Activated CD4-positive, alpha-beta T cell treated with anti-CD3 and anti-CD28 coated beads, Interleukin-2, amount 10 ng/mL, durations not matched to agents 7 days and 5 days (primary cell): ENCODE measurements around the gene PODXL2. TPM values are rescaled to one million over a fixed set of nuclear protein-coding genes. Genes with fewer than 3 reads are reported as not detected.

Experiments used
- CTCF ChIA-PET: fragments of 350-600 bp; sonication (Branson Sonifier 250); formaldehyde crosslinking; loops from one replicate; lab custom pipeline; 2021; ENCODE audit warnings: antibody characterized with exemption; lab: Charles Lee
- POLR2A ChIA-PET: fragments of 350-600 bp; sonication (Branson Sonifier 250); formaldehyde crosslinking; loops from one replicate; lab custom pipeline; 2021; ENCODE audit warnings: antibody characterized with exemption; lab: Charles Lee
- DNase-seq: peaks from one replicate; pipeline ENCODE4 v3.0.0-alpha.2; 2020
- H3K27ac Mint-ChIP-seq: one replicate; pipeline ENCODE4 v1.8.0; 2021; ENCODE audit warnings: mild to moderate bottlenecking, moderate library complexity, mixed read lengths
- H3K27me3 Mint-ChIP-seq: one replicate; pipeline ENCODE4 v1.8.0; 2021; ENCODE audit warnings: mixed read lengths
- H3K36me3 Mint-ChIP-seq: one replicate; pipeline ENCODE4 v1.8.0; 2021; ENCODE audit warnings: low read depth, mixed read lengths
- H3K4me1 Mint-ChIP-seq: one replicate; pipeline ENCODE4 v1.8.0; 2021; ENCODE audit warnings: mixed read lengths
- H3K4me3 Mint-ChIP-seq: one replicate; pipeline ENCODE4 v1.8.0; 2021; ENCODE audit warnings: mild to moderate bottlenecking, moderate library complexity, mixed read lengths
- H3K9me3 Mint-ChIP-seq: one replicate; pipeline ENCODE4 v1.8.0; 2021; ENCODE audit warnings: mixed read lengths
- total RNA-seq, 2 experiments: library from RNA; stranded (reverse); gene quantifications; one replicate each; pipeline ENCODE4 v1.2.3, GENCODE V29; 2021

PODXL2 gene
- total RNA-seq, 2 experiments from 2014 or later, result 2.7 to 2.9 TPM

DNA sequence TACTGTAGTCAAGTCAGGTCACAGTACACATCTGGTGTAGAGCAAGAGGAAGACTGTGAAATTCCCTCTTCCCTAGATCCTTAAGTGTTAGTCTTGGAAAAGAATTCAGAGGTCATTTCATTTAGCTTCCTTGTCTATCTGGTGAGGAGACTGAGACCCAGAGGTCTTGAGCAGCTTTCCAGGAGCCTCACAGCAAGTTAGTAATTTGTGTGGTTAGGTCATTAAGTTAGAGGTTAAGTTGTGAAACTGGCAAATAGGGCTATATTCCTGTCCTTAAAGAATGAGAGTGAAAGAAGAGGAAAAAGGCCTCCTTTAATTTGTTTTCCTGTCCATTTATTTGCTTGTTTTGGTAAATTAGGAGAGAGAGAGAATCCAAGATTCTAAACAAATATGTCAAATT, 9.0 kb downstream of the PODXL2 start:
- Mint-ChIP-seq H3K27ac (peak overlapping the region; percentile 44), H3K4me1 (peaks cover 18% of the 10 kb centered on the region), H3K9me3 (no peaks in the 10 kb centered on the region), H3K4me3 (no peak overlapping the region), H3K36me3 (no peaks in the 10 kb centered on the region), H3K27me3 (no peaks in the 10 kb centered on the region)
- POLR2A ChIA-PET, result no interaction called here
- CTCF ChIA-PET, result no interaction called here
- DNase-seq, result no peak

DNA sequence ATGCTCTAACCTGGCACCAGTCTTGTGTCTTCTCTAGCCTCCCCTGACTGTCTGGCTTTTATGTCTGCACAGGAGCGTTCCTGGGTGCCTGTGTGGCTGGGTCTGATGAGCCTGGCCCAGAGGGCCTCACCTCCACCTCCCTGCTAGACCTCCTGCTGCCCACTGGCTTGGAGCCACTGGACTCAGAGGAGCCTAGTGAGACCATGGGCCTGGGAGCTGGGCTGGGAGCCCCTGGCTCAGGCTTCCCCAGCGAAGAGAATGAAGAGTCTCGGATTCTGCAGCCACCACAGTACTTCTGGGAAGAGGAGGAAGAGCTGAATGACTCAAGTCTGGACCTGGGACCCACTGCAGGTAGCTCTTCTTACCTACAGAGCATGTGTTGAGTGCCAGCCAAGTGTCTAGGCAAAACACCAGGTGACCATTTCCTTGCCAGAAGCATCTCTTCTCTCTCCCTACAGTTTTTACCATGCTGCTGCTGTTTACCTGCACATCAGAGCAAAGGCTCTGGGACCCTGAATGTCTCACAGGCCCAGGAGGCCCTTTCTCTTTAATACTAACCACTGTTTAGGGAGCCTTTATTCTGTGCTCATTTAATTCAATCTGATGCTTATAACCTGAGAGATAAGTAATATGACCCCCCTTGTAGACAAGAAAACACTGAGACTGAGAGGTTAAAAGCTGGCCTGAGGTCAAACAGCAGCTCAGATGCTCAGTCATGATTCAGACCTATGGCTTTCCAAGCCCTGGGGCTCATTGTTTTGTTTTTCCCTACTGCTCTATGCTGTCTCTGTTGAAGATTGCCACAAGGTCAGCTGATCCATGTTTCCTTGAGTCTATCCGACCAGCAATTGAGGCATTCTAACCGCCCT, 10.4 kb downstream of the PODXL2 start:
- H3K36me3 Mint-ChIP-seq, result no peaks in the 10 kb centered on the region
- no peak for DNase-seq
- no peaks in the 10 kb centered on the region for H3K9me3 Mint-ChIP-seq
- CTCF ChIA-PET, result no interaction called here
- no peak overlapping the region for H3K27ac Mint-ChIP-seq
- peaks cover 18% of the 10 kb centered on the region for H3K4me1 Mint-ChIP-seq
- H3K4me3 Mint-ChIP-seq, result no peak overlapping the region
- H3K27me3 Mint-ChIP-seq, result no peaks in the 10 kb centered on the region
- POLR2A ChIA-PET, result no interaction called here

DNA sequence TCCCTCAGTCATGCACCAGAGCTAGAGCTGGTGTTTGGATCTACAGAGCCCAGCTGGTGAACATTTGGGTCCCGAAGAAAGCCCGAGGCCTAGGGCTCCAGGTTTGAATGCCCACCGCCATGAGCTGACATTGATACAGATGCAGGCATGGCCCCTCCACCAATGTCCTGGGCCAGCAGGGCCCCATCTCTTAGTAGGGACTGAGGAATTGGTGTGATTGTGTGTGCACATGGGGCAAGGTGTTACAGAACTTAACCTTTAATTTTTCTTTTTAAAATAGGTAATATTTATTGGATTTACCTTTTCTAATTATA, 11.0 kb downstream of the PODXL2 start:
- H3K27me3 Mint-ChIP-seq, result no peaks in the 10 kb centered on the region
- H3K4me3 Mint-ChIP-seq, result no peak overlapping the region
- H3K4me1 Mint-ChIP-seq, result peaks cover 18% of the 10 kb centered on the region
- CTCF ChIA-PET, result no interaction called here
- DNase-seq, result no peak
- H3K27ac Mint-ChIP-seq, result no peak overlapping the region
- no peaks in the 10 kb centered on the region for H3K9me3 Mint-ChIP-seq
- POLR2A ChIA-PET, result no interaction called here
- H3K36me3 Mint-ChIP-seq, result no peaks in the 10 kb centered on the region

- DNase-seq, result no peak
- H3K9me3 Mint-ChIP-seq, result no peaks in the 10 kb centered on the region
- ChIA-PET POLR2A (no interaction called here), CTCF (interaction anchor here (0.7 to 1.5 kb wide), 3 partner anchors 15 to 336 kb away, joined by 3 to 5 read pairs (median 3); no protein-coding TSS in a partner anchor)
- H3K36me3 Mint-ChIP-seq, result no peaks in the 10 kb centered on the region
- no peaks in the 10 kb centered on the region for H3K27me3 Mint-ChIP-seq
- no peaks in the 10 kb centered on the region for H3K4me1 Mint-ChIP-seq
- no peak overlapping the region for H3K27ac Mint-ChIP-seq
- H3K4me3 Mint-ChIP-seq, result no peak overlapping the region
Measured at GRCh38 chr3:127644641-127645370, 15.8 kb downstream of the PODXL2 start.

DNA sequence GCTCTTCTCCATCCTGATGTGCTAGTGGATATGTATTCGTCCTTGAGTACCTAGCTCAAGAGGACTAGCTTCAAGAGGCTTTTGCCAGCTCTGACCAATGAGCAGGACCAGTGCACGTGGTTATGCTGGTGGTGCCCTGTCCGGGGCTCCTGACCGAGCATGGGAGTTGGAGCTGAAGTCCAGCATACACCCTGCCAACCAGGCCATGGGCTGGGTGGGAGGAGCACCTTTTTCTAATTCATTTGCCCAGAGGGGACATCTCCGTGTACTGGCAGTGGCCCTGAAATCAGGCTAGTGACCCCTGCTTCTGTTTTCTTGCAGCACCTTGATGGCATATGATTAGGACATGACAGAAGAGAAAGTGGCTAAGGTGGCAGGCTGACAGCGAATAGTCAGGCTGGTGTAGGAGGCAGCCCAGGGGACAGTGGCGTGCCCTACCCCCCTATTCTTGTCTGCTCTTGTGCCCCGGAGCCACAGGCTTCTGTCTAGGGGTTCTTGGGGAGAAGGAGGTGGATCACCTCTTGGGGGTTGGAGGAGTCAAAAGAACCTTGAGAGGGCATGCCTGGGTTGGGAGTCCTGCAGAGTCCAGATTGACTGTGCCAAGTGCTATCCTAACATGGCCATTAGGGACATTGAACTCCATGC, 16.5 kb downstream of the PODXL2 start:
- POLR2A ChIA-PET, result no interaction called here
- H3K27ac Mint-ChIP-seq, result no peak overlapping the region
- H3K4me3 Mint-ChIP-seq, result no peak overlapping the region
- CTCF ChIA-PET, result interaction anchor here (0.7 to 1.0 kb wide), 2 partner anchors 15 to 335 kb away, joined by 3 read pairs; no protein-coding TSS in a partner anchor
- H3K36me3 Mint-ChIP-seq, result no peaks in the 10 kb centered on the region
- no peaks in the 10 kb centered on the region for H3K4me1 Mint-ChIP-seq
- H3K27me3 Mint-ChIP-seq, result no peaks in the 10 kb centered on the region
- DNase-seq, result no peak
- H3K9me3 Mint-ChIP-seq, result no peaks in the 10 kb centered on the region

- ChIA-PET CTCF (interaction anchor here (0.8 to 1.6 kb wide), 2 partner anchors 11 to 12 kb away, joined by 3 to 4 read pairs; no protein-coding TSS in a partner anchor), POLR2A (no interaction called here)
- no peak for DNase-seq
- no peak overlapping the region for H3K4me3 Mint-ChIP-seq
- no peaks in the 10 kb centered on the region for H3K4me1 Mint-ChIP-seq
- no peaks in the 10 kb centered on the region for H3K36me3 Mint-ChIP-seq
- H3K27me3 Mint-ChIP-seq, result no peaks in the 10 kb centered on the region
- H3K27ac Mint-ChIP-seq, result no peak overlapping the region
- no peaks in the 10 kb centered on the region for H3K9me3 Mint-ChIP-seq
Measured at GRCh38 chr3:127646501-127647046, 17.6 kb downstream of the PODXL2 start.

DNA sequence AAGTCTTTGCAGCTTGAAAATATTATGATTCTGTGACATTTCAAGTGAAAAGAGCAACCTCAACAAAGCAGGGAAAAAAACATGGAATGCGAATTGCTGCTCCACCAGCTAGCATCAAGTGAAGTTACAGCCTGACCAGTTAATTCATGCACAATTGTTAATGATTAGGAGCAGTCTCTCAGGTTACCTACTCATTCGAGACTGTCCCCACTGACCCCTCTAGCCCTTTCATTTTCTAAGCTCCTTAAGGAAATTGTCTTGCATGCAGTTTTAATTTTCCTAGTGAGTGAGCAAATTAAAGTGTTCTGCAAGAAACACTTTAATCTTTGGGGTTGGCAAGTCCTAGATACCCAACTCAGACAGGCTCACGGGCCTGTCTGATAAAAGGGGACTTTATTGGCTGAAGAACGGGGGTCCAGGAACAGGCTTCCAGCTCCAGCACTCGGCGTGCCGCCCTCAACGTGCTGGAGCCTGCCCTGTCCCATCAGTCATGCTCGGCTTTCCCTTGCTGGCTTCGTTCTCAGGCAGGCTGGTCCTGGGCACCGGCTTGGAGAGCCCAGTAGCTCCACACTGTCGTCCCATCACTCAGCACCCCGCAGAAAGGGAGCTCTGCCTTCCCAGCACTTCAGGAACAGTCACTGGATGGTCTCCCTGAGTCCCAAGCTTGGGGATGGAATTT, 18.3 kb downstream of the PODXL2 start:
- CTCF ChIA-PET, result interaction anchor here (0.8 to 1.6 kb wide), 2 partner anchors 11 to 12 kb away, joined by 3 to 4 read pairs; no protein-coding TSS in a partner anchor
- no peak for DNase-seq
- H3K9me3 Mint-ChIP-seq, result no peaks in the 10 kb centered on the region
- no peaks in the 10 kb centered on the region for H3K4me1 Mint-ChIP-seq
- no peaks in the 10 kb centered on the region for H3K36me3 Mint-ChIP-seq
- no peak overlapping the region for H3K27ac Mint-ChIP-seq
- POLR2A ChIA-PET, result no interaction called here
- H3K27me3 Mint-ChIP-seq, result no peaks in the 10 kb centered on the region
- no peak overlapping the region for H3K4me3 Mint-ChIP-seq

DNA sequence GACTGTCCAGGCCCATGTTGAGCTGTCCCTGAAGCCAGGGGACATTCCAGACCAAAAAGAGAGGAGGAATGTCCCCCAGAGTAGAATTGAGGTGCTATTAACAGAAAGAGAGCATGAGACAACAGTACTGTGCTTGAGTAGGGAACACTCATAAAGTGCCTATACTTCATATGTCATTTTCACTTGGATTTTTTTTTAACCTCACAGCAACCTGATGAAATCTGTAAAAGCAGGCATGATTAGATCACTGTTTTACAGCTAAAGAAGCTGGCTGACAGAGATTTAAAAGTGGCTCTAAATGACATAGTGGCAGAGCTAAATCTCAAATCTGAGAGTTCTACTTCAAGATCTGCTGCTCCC, 18.8 kb downstream of the PODXL2 start:
- no peak overlapping the region for H3K4me3 Mint-ChIP-seq
- no peak for DNase-seq
- H3K36me3 Mint-ChIP-seq, result no peaks in the 10 kb centered on the region
- no peak overlapping the region for H3K27ac Mint-ChIP-seq
- H3K27me3 Mint-ChIP-seq, result no peaks in the 10 kb centered on the region
- H3K9me3 Mint-ChIP-seq, result no peaks in the 10 kb centered on the region
- ChIA-PET POLR2A (no interaction called here), CTCF (no interaction called here)
- no peaks in the 10 kb centered on the region for H3K4me1 Mint-ChIP-seq

GRCh38 chr3:127650236-127650635, 21.3 kb downstream of the PODXL2 start:
- Mint-ChIP-seq H3K4me3 (no peak overlapping the region), H3K4me1 (no peaks in the 10 kb centered on the region), H3K27me3 (no peaks in the 10 kb centered on the region), H3K36me3 (no peaks in the 10 kb centered on the region), H3K9me3 (no peaks in the 10 kb centered on the region), H3K27ac (no peak overlapping the region)
- DNase-seq, result no peak
- CTCF ChIA-PET, result interaction anchor here (0.5 to 1.0 kb wide), 2 partner anchors 12 to 200 kb away, joined by 3 to 4 read pairs; no protein-coding TSS in a partner anchor
- POLR2A ChIA-PET, result no interaction called here

- Mint-ChIP-seq H3K27ac (no peak overlapping the region), H3K4me1 (no peaks in the 10 kb centered on the region), H3K27me3 (no peaks in the 10 kb centered on the region), H3K4me3 (no peak overlapping the region), H3K9me3 (no peaks in the 10 kb centered on the region), H3K36me3 (no peaks in the 10 kb centered on the region)
- ChIA-PET CTCF (interaction anchor here (0.7 to 1.5 kb wide), 3 partner anchors 12 to 139 kb away, joined by 3 to 4 read pairs (median 3); no protein-coding TSS in a partner anchor), POLR2A (no interaction called here)
- DNase-seq, result no peak
Measured at GRCh38 chr3:127651516-127652172, 22.7 kb downstream of the PODXL2 start.

GRCh38 chr3:127652246-127652995, 23.4 kb downstream of the PODXL2 start:
- Mint-ChIP-seq H3K36me3 (no peaks in the 10 kb centered on the region), H3K27ac (no peak overlapping the region), H3K4me1 (no peaks in the 10 kb centered on the region), H3K27me3 (no peaks in the 10 kb centered on the region), H3K9me3 (no peaks in the 10 kb centered on the region), H3K4me3 (no peak overlapping the region)
- peak; percentile 40 for DNase-seq
- CTCF ChIA-PET, result interaction anchor here (0.7 to 1.5 kb wide), 5 partner anchors 8 to 138 kb away, joined by 3 to 4 read pairs (median 3); no protein-coding TSS in a partner anchor
- POLR2A ChIA-PET, result no interaction called here
